Pancreas (tissue), 10 donors: ENCODE data around the gene MPZL3. TPM values are rescaled to one million over a fixed set of nuclear protein-coding genes. Genes with fewer than 3 reads are reported as not detected.

Source experiments
- ATAC-seq, 4 donors: fragments of 200-7000 bp; cut with Tn5 transposase; one replicate each; pipeline versions ENCODE4 v1.8.0 to v1.9.1; 2020; ENCODE audit warnings: mild to moderate bottlenecking in 4 of 4, moderate library complexity in 4 of 4
- DNase-seq, 6 donors: peaks; one replicate each; pipeline ENCODE4 v3.0.0-alpha.2; 2020
- FAIRE-seq: peaks from 2 replicates; lab custom pipeline; 2012; peaks lifted over from hg19 to GRCh38; lab: Jason Lieb, UNC
- H3K27ac ChIP-seq, 4 donors: fragments of 200-600 bp; sonication (generic); 1 replicate in 3 of 4; 2 replicates in 1 of 4; pipeline versions ENCODE4 v1.5.0 to v1.8.0; 2020
- H3K27me3 ChIP-seq, 4 donors: fragments of 200-600 bp; one replicate each; pipeline ENCODE4 v1.8.0; 2021
- H3K36me3 ChIP-seq, 3 donors: fragments of 200-600 bp; sonication (generic) in 1 of 3; one replicate each; pipeline versions ENCODE4 v1.5.0 to v1.8.0; 2020 to 2021
- H3K4me1 ChIP-seq, 3 donors: fragments of 200-600 bp; one replicate each; pipeline ENCODE4 v1.8.0; 2021
- H3K4me3 ChIP-seq, 4 donors: fragments of 200-600 bp; sonication (generic) in 2 of 4; one replicate each; pipeline versions ENCODE4 v1.5.0 to v1.8.0; 2020 to 2021
- H3K9me3 ChIP-seq, 4 donors: fragments of 200-600 bp; one replicate each; pipeline ENCODE4 v1.8.0; 2021
- WGBS, 2 donors: extraction: QIAGEN DNeasy Blood & Tissue Kit; methylation state at CpG; one replicate each; pipeline ENCODE4 v1.1.7; 2013; 5-methylcytosine and 5-hydroxymethylcytosine counted together
- intact Hi-C, 3 donors: fragments of 100-400 bp; cut with DNase I; formaldehyde crosslinking; loops; one replicate each; pipeline versions ENCODE4 v1.11.1 to v1.14.2; 2022
- polyA plus RNA-seq, 2 donors: library from polyadenylated mRNA; stranded (reverse); fragments of 200-250 nt; gene quantifications; one replicate each; pipeline ENCODE4 v1.2.3, GENCODE V29; 2013
- total RNA-seq, 6 donors: library from RNA; stranded (reverse); fragmentation: NEBNext Ultra II Directional in 4 of 6; extraction: Animal tissue kit (Norgen Biotek cat#: 25700) in 4 of 6; gene quantifications; one replicate each; pipeline versions ENCODE4 v1.2.1 to v1.2.4, GENCODE V29; 2021 to 2023
- TF ChIP-seq, protein P1 (sequence below), 4 donors: fragments of 200-600 bp; sonication (generic) in 3 of 4; IDR thresholded peaks; one replicate each; pipeline versions ENCODE4 v1.5.0 to v1.8.0; 2021; ENCODE audit warnings: antibody characterized with exemption in 4 of 4
- donor health status: healthy with polysubstance abuse.
- donor health status: DM: no; HTN: no; CAD: no; lungs with moderate emphysema.
- donor health status: DM: no; HTN: no; CAD: no.
- donor health status: control.
- donor health status: control.
- donor health status: Bipolar disorder and iron deficiency.
- donor health status: DM: yes; HTN: yes; CAD: no.
- donor health status: DM: no; HTN: no; CAD: no.
- donor health status: DM: no; HTN: no; CAD: no.
- donor health status: DM: yes; HTN: yes; CAD: no.

The MPZL3 gene
- total and polyA plus RNA-seq, 8 donors: 3.8 to 8.0 (median 5.2) TPM

DNA sequence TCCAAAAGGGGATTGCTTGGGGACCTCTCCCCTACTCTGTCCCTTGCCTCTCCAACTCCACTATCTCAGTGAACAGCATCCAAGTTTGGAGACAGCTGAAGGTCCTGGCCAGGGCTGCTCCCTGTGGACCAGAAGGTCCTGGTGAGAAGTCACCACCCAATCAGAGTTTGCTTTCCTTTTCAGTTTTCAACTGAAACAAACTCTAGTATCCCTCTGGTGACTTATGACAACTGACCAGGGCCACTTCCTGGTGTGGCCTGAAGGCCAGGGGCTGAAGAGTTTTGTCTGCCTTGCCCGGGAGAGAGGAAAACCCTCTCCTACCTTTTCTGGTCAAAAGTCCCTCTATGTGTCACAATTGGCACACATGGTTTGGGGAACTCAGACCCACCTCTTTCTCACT lies 32.4 kb downstream of the MPZL3 start:
- Histone ChIP-seq H3K9me3 (no peaks in the 10 kb centered on the region), H3K4me1 (no peaks in the 10 kb centered on the region), H3K27ac (no peak overlapping the region), H3K36me3 (no peaks in the 10 kb centered on the region), H3K27me3 (no peaks in the 10 kb centered on the region), H3K4me3 (no peak overlapping the region)
- intact Hi-C loops: no loop called here
- WGBS, 2 donors: 69 to 75% methylated on average over 1 of the region's 1 CpG
- ATAC-seq (no peak), DNase-seq (no peak), FAIRE-seq (no peak)
- TF ChIP-seq, protein P1, sequence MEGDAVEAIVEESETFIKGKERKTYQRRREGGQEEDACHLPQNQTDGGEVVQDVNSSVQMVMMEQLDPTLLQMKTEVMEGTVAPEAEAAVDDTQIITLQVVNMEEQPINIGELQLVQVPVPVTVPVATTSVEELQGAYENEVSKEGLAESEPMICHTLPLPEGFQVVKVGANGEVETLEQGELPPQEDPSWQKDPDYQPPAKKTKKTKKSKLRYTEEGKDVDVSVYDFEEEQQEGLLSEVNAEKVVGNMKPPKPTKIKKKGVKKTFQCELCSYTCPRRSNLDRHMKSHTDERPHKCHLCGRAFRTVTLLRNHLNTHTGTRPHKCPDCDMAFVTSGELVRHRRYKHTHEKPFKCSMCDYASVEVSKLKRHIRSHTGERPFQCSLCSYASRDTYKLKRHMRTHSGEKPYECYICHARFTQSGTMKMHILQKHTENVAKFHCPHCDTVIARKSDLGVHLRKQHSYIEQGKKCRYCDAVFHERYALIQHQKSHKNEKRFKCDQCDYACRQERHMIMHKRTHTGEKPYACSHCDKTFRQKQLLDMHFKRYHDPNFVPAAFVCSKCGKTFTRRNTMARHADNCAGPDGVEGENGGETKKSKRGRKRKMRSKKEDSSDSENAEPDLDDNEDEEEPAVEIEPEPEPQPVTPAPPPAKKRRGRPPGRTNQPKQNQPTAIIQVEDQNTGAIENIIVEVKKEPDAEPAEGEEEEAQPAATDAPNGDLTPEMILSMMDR (IDR thresholded peaks at IDR 0.05): no peak

DNA sequence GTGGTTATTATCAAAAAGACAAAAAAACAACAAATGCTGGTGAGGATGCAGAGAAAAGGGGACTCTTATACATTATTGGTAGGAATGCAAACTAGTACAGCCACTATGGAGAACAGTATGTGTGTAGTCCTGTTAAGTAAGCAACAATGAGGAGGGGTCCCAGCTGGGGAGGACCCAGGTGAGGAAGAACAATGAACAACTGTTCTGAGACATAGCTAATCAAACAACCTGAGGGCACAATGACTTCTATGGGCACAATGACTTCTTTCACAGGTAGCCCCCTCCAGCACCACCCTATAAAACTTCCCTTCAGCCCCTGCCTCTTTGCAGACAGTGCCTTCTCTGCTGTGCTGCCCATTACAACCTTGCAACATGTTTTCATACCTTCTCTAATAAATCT lies 32.9 kb downstream of the MPZL3 start:
- intact Hi-C loops: no loop called here
- H3K27ac ChIP-seq: no peak overlapping the region
- H3K9me3 ChIP-seq: no peaks in the 10 kb centered on the region
- no peaks in the 10 kb centered on the region for H3K4me1 ChIP-seq
- FAIRE-seq: no peak
- no peaks in the 10 kb centered on the region for H3K27me3 ChIP-seq
- H3K36me3 ChIP-seq: no peaks in the 10 kb centered on the region
- no peak for DNase-seq
- TF ChIP-seq, protein P1 (IDR thresholded peaks at IDR 0.05): no peak
- no peak overlapping the region for H3K4me3 ChIP-seq
- ATAC-seq: no peak

DNA sequence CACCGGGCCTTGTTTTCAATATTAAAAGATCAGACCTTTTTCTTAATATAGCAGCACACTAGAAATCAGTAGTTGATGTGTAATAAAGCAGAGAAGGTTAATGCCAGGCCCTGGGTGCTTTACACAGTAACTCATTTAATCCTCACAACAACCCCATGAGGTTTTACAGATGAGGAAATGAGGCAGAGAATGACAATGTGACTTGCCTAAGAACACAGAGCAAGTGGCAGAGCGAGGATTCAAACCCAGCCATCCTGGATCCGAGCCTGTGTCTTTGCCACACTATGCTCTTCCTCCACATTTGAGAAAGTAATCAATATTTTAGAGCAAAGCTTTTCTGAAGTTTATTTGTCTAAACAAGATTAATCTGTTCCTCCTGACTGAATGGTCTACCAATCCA lies 34.6 kb downstream of the MPZL3 start:
- no peak for FAIRE-seq
- DNase-seq: no peak
- Histone ChIP-seq H3K4me1 (no peaks in the 10 kb centered on the region), H3K4me3 (no peak overlapping the region), H3K27me3 (no peaks in the 10 kb centered on the region), H3K36me3 (no peaks in the 10 kb centered on the region), H3K27ac (no peak overlapping the region), H3K9me3 (no peaks in the 10 kb centered on the region)
- intact Hi-C loops: no loop called here
- ATAC-seq: no peak
- TF ChIP-seq, protein P1 (IDR thresholded peaks at IDR 0.05): no peak
- 88 to 91% methylated on average over 3 of the region's 3 CpGs for WGBS, 2 donors

DNA sequence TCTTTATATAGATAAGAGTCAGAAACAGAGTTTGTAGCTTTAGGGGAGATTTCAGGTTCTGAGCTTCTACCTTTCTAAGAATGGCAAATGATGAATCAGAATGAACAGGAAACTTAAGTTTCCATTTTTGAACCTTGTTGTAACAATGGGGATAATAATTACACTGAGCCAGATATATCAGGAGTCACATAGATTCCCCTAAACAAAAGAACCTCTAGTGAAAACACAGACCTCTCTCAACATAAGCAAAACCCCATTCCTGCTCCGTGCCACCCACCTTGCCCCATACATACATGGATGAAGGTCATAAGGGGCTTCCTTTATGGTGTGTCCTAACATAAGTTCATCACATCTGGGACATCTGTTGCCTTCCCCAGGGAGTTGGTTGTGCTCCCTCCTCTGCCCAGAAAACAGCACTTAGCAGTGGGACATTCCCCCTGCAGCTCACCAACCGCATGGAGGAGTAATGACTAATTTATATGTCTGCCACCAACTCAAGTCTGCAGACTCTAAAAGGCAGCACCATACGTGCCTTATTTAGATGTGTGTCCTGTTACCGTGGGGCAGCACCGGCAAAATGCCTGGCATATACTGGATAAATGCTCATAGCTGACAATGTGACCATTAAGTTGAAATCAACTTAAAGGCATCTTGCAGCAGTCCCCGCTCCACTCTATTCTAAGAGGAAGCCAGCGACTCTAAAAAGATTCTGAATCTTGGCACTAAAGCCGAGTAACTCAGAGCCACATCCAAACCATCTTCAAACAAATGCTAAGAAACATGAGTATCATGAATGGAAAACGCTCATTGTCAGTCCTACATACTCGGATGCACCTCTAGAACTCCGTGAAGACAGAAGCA lies 35.3 kb downstream of the MPZL3 start:
- FAIRE-seq: no peak
- Histone ChIP-seq H3K27ac (no peak overlapping the region), H3K4me1 (no peaks in the 10 kb centered on the region), H3K36me3 (no peaks in the 10 kb centered on the region), H3K4me3 (no peak overlapping the region), H3K27me3 (no peaks in the 10 kb centered on the region), H3K9me3 (no peaks in the 10 kb centered on the region)
- 77 to 81% methylated on average over 11 of the region's 11 CpGs for WGBS, 2 donors
- no peak for ATAC-seq
- intact Hi-C loops: no loop called here
- TF ChIP-seq, protein P1 (IDR thresholded peaks at IDR 0.05): no peak
- DNase-seq: no peak

DNA sequence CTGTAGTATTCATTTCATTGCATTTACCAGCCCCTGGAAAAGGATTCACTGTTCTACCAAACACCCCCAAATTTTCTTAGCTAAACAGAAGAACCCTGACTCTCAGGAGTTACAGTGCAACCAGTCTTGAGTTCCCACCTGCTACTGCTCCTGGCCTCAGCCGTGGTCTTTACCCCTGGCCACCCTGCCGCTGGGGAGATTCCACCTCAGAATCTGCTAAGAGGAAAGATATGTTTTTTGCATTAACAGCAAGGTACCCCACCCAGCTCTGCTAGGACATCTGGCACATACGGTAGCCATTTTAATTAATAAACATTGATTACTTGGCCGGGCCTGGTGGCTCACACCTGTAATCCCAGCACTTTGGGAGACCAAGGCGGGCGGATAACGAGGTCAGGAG lies 36.4 kb downstream of the MPZL3 start:
- intact Hi-C loops: no loop called here
- no peak overlapping the region for H3K27ac ChIP-seq

More for the DNA sequence above, 36.4 kb downstream of the MPZL3 start:
- ATAC-seq: no peak
- no peak for FAIRE-seq
- H3K9me3 ChIP-seq: no peaks in the 10 kb centered on the region
- 90 to 95% methylated on average over 7 of the region's 7 CpGs for WGBS, 2 donors
- no peak for DNase-seq
- no peaks in the 10 kb centered on the region for H3K27me3 ChIP-seq
- no peak overlapping the region for H3K4me3 ChIP-seq
- H3K36me3 ChIP-seq: no peaks in the 10 kb centered on the region
- TF ChIP-seq, protein P1 (IDR thresholded peaks at IDR 0.05): no peak
- no peaks in the 10 kb centered on the region for H3K4me1 ChIP-seq
